Astrocyte (in vitro differentiated cells and primary cell): Measurements from ENCODE around the gene INPP5A. TPM values are rescaled to one million over a fixed set of nuclear protein-coding genes. Genes with fewer than 3 reads are reported as not detected.

Experiments used
- DNase-seq: peaks from one replicate; pipeline ENCODE4 v3.0.0-alpha.2; 2010; ENCODE audit warnings: low read depth
- FAIRE-seq: peaks from 2 replicates; lab custom pipeline; 2011; peaks lifted over from hg19 to GRCh38; lab: Jason Lieb, UNC
- H2AFZ ChIP-seq: 2 replicates; pipeline ENCODE4 v1.6.0; 2012; ENCODE audit warnings: low read depth, low read length, inconsistent platforms
- H3K27ac ChIP-seq: 2 replicates; pipeline ENCODE4 v1.5.1; 2011; ENCODE audit warnings: low read depth, low read length, inconsistent platforms
- H3K27me3 ChIP-seq: 2 replicates; pipeline ENCODE4 v1.6.0; 2011; ENCODE audit warnings: low read length, inconsistent platforms; ENCODE audit not compliant: insufficient read depth
- H3K36me3 ChIP-seq: 2 replicates; pipeline ENCODE4 v1.5.1; 2011; ENCODE audit warnings: low read length, inconsistent platforms; ENCODE audit not compliant: insufficient read depth
- H3K4me1 ChIP-seq: 2 replicates; pipeline ENCODE4 v1.5.1; 2011; ENCODE audit warnings: low read length, inconsistent platforms; ENCODE audit not compliant: insufficient read depth
- H3K4me2 ChIP-seq: 2 replicates; pipeline ENCODE4 v1.6.0; 2012; ENCODE audit warnings: low read length, inconsistent platforms
- H3K4me3 ChIP-seq: 2 replicates; pipeline ENCODE4 v1.5.1; 2011; ENCODE audit warnings: low read depth, mild to moderate bottlenecking, low read length, inconsistent platforms; ENCODE audit not compliant: insufficient read depth
- H3K79me2 ChIP-seq: 2 replicates; pipeline ENCODE4 v1.6.0; 2012; ENCODE audit warnings: mild to moderate bottlenecking, low read length, inconsistent platforms; ENCODE audit not compliant: insufficient read depth
- H3K9ac ChIP-seq: 2 replicates; pipeline ENCODE4 v1.6.0; 2012; ENCODE audit warnings: mild to moderate bottlenecking, low read length, inconsistent platforms
- H3K9me3 ChIP-seq: 2 replicates; pipeline ENCODE4 v1.5.1; 2012; ENCODE audit warnings: low read depth, mild to moderate bottlenecking, low read length, inconsistent platforms; ENCODE audit not compliant: insufficient read depth
- H4K20me1 ChIP-seq: 2 replicates; pipeline ENCODE4 v1.6.0; 2012; ENCODE audit warnings: low read length, inconsistent platforms; ENCODE audit not compliant: insufficient read depth
- H3K27ac Mint-ChIP-seq: one replicate; pipeline ENCODE4 v1.8.0; 2021; ENCODE audit warnings: mild to moderate bottlenecking, mixed read lengths; ENCODE audit not compliant: unreplicated experiment
- H3K27me3 Mint-ChIP-seq: one replicate; pipeline ENCODE4 v1.8.0; 2021; ENCODE audit warnings: low read depth, mixed read lengths; ENCODE audit not compliant: unreplicated experiment
- H3K36me3 Mint-ChIP-seq: one replicate; pipeline ENCODE4 v1.8.0; 2021; ENCODE audit warnings: low read depth, mixed read lengths; ENCODE audit not compliant: unreplicated experiment
- H3K4me1 Mint-ChIP-seq: one replicate; pipeline ENCODE4 v1.8.0; 2021; ENCODE audit warnings: low read depth, mixed read lengths; ENCODE audit not compliant: unreplicated experiment
- H3K4me3 Mint-ChIP-seq: one replicate; pipeline ENCODE4 v1.8.0; 2021; ENCODE audit warnings: mild to moderate bottlenecking, moderate library complexity, mixed read lengths; ENCODE audit not compliant: unreplicated experiment
- H3K9me3 Mint-ChIP-seq: one replicate; pipeline ENCODE4 v1.8.0; 2021; ENCODE audit warnings: mild to moderate bottlenecking, mixed read lengths; ENCODE audit not compliant: unreplicated experiment
- CTCF ChIP-seq: IDR thresholded peaks from 2 replicates; pipeline ENCODE4 v1.5.1; 2011; ENCODE audit warnings: low read depth, mild to moderate bottlenecking, inconsistent platforms, low read length, moderate library complexity; ENCODE audit not compliant: insufficient read depth
- EZH2 ChIP-seq: IDR thresholded peaks from 2 replicates; pipeline ENCODE4 v1.6.1; 2012; ENCODE audit warnings: mild to moderate bottlenecking, low read length, inconsistent platforms; ENCODE audit not compliant: insufficient read depth
- total RNA-seq: library from RNA; stranded (reverse); gene quantifications from 2 replicates; pipeline ENCODE4 v1.2.1, GENCODE V29; 2021

INPP5A gene
- total RNA-seq, 1 donor from 2014 or later = 39.1 TPM

- Mint-ChIP-seq H3K27ac (no peak overlapping the region), H3K9me3 (no peaks in the 10 kb centered on the region), H3K4me1 (no peaks in the 10 kb centered on the region), H3K36me3 (peaks cover 4% of the 10 kb centered on the region), H3K4me3 (no peak overlapping the region), H3K27me3 (peaks cover 2% of the 10 kb centered on the region)
- DNase-seq (no peak), FAIRE-seq (no peak)
- H3K4me3 ChIP-seq = no peak overlapping the region
- H3K79me2 ChIP-seq = no peaks in the 10 kb centered on the region
- TF ChIP-seq CTCF (no peak), EZH2 (no peak)
- H3K27me3 ChIP-seq = no peaks in the 10 kb centered on the region
- no peak overlapping the region for H3K27ac ChIP-seq
- no peaks in the 10 kb centered on the region for H3K4me1 ChIP-seq
- peaks cover 2% of the 10 kb centered on the region for H3K36me3 ChIP-seq
- H3K9me3 ChIP-seq = no peaks in the 10 kb centered on the region
- no peak overlapping the region for H3K4me2 ChIP-seq
- H2AFZ ChIP-seq = no peak overlapping the region
- no peak overlapping the region for H3K9ac ChIP-seq
- H4K20me1 ChIP-seq = peaks cover 24% of the 10 kb centered on the region
Observed at GRCh38 chr10:132735341-132735775, 197.8 kb downstream of the INPP5A start.

- Mint-ChIP-seq H3K9me3 (no peaks in the 10 kb centered on the region), H3K27ac (no peak overlapping the region), H3K4me1 (no peaks in the 10 kb centered on the region), H3K4me3 (no peak overlapping the region), H3K36me3 (peaks cover 4% of the 10 kb centered on the region), H3K27me3 (peaks cover 2% of the 10 kb centered on the region)
- H2AFZ ChIP-seq = no peak overlapping the region
- peaks cover 24% of the 10 kb centered on the region for H4K20me1 ChIP-seq
- no peaks in the 10 kb centered on the region for H3K4me1 ChIP-seq
- no peak overlapping the region for H3K4me2 ChIP-seq
- no peak overlapping the region for H3K9ac ChIP-seq
- FAIRE-seq (no peak), DNase-seq (no peak)
- no peaks in the 10 kb centered on the region for H3K9me3 ChIP-seq
- H3K4me3 ChIP-seq = no peak overlapping the region
- H3K27me3 ChIP-seq = no peaks in the 10 kb centered on the region
- no peaks in the 10 kb centered on the region for H3K79me2 ChIP-seq
- TF ChIP-seq EZH2 = no peak
- no peak for TF ChIP-seq CTCF
- H3K27ac ChIP-seq = no peak overlapping the region
- H3K36me3 ChIP-seq = peaks cover 2% of the 10 kb centered on the region
Observed at GRCh38 chr10:132735923-132736391, 198.4 kb downstream of the INPP5A start.

GRCh38 chr10:132737390-132738048, 199.9 kb downstream of the INPP5A start:
- no peaks in the 10 kb centered on the region for H3K9me3 Mint-ChIP-seq
- H3K27ac Mint-ChIP-seq = no peak overlapping the region
- Histone ChIP-seq H2AFZ (no peak overlapping the region), H3K27ac (no peak overlapping the region), H4K20me1 (peaks cover 33% of the 10 kb centered on the region), H3K9ac (no peak overlapping the region), H3K4me2 (no peak overlapping the region), H3K79me2 (no peaks in the 10 kb centered on the region), H3K36me3 (peaks cover 2% of the 10 kb centered on the region), H3K4me3 (no peak overlapping the region), H3K9me3 (no peaks in the 10 kb centered on the region), H3K4me1 (peaks cover 6% of the 10 kb centered on the region), H3K27me3 (no peaks in the 10 kb centered on the region)
- H3K4me1 Mint-ChIP-seq = peaks cover 1% of the 10 kb centered on the region
- peaks cover 2% of the 10 kb centered on the region for H3K27me3 Mint-ChIP-seq
- H3K4me3 Mint-ChIP-seq = no peak overlapping the region
- FAIRE-seq = no peak
- TF ChIP-seq CTCF = no peak
- TF ChIP-seq EZH2 = no peak
- H3K36me3 Mint-ChIP-seq = peaks cover 6% of the 10 kb centered on the region
- DNase-seq = no peak
